HAP-1 (cell line): Measurements from ENCODE around the gene PRPSAP2.
"Not testable (repeated sequence)": the region's sequence is repeated elsewhere in the genome, so short reads cannot be mapped to it uniquely, and the experiment has no call there.

Experiments used
- DNase-seq, 2 experiments: peaks; one replicate each; pipeline ENCODE4 v3.0.0-alpha.2; 2016 to 2020; ENCODE audit warnings: low spot score in 2 of 2
- H3K27me3 ChIP-seq: fragments of 250-450 bp; sonication (Bioruptor Pico); 2 replicates; pipeline ENCODE4 v1.5.1; 2020; ENCODE audit warnings: low read depth, mild to moderate bottlenecking, moderate library complexity
- H3K36me3 ChIP-seq: fragments of 250-450 bp; sonication (Bioruptor Pico); replicated peaks from 2 replicates; pipeline ENCODE4 v1.5.1; 2020; ENCODE audit warnings: mild to moderate bottlenecking
- H3K4me1 ChIP-seq: fragments of 250-450 bp; sonication (Bioruptor Pico); 2 replicates; pipeline ENCODE4 v1.5.1; 2020; ENCODE audit warnings: mild to moderate bottlenecking
- H3K4me3 ChIP-seq: fragments of 250-450 bp; sonication (Bioruptor Pico); 2 replicates; pipeline ENCODE4 v1.5.1; 2020; ENCODE audit warnings: mild to moderate bottlenecking, moderate library complexity
- H3K9me3 ChIP-seq: fragments of 250-450 bp; sonication (Bioruptor Pico); 2 replicates; pipeline ENCODE4 v1.5.1; 2020; ENCODE audit warnings: mild to moderate bottlenecking, moderate library complexity
- in situ Hi-C: fragments of 300-500 bp; cut with MboI; formaldehyde crosslinking; loops from 3 replicates; pipeline ENCODE4 v1.14.3; 2020; ENCODE audit warnings: low sequenced_read_pairs, inconsistent platforms, mixed read lengths

PRPSAP2 gene

DNA sequence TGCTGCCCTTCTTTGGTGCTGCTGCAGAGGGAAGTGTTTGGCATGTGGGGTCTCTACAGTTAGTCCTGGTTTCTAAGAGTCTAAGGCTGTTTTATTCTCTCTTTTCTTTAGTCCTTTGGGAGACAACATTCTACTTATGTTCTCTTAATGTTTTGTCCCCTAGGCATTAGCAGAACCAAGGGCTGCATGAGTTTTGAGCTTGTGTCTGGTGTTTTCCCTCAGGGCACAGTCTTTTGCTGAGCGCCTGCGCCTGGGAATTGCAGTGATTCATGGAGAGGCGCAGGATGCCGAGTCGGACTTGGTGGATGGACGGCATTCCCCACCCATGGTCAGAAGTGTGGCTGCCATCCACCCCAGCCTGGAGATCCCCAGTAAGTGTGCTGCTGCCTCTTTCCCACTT is 53.0 kb downstream of the PRPSAP2 start:
- Histone ChIP-seq H3K4me1 (no peaks in the 10 kb centered on the region), H3K9me3 (no peaks in the 10 kb centered on the region), H3K27me3 (no peaks in the 10 kb centered on the region), H3K36me3 (peaks cover 28% of the 10 kb centered on the region), H3K4me3 (no peak overlapping the region)
- in situ Hi-C loops = no loop called here
- no peak for DNase-seq

- no peak for DNase-seq
- in situ Hi-C loops = no loop called here
- H3K4me1 ChIP-seq = peaks cover 3% of the 10 kb centered on the region; the same call in 1 of the 2 replicates
Measured at GRCh38 chr17:18916816-18917500, 59.0 kb downstream of the PRPSAP2 start.

DNA sequence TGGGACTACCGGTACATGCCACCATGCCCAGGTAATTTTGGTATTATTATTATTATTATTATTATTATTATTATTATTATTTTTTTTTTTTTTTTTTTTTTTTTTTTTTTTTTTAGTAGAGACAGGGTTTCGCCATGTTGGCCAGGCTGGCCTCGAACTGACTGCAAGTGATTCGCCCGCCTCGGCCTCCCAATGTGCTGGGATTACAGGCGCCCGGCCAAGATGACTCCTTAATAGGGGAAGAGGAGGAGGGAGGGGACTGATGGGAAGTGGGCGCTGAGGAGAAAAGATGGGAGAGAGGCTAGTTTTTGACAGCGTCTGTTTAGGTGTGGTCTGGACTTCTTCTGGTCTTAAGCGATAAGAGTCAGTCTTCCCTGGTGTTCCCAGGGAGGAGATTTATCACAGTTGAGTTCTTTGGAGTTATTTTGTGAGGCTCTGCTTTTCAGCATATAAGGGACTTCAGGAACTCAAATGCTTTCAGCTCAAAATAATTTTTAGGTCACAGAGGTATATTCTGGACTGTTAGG is 59.6 kb downstream of the PRPSAP2 start:
- Histone ChIP-seq H3K4me1 (peaks cover 3% of the 10 kb centered on the region; the same call in 1 of the 2 replicates), H3K36me3 (peaks cover 21% of the 10 kb centered on the region), H3K9me3 (no peaks in the 10 kb centered on the region), H3K27me3 (no peaks in the 10 kb centered on the region), H3K4me3 (no peak overlapping the region)
- in situ Hi-C loops = no loop called here
- DNase-seq = no peak

More at GRCh38 chr17:18916816-18917500, 59.0 kb downstream of the PRPSAP2 start:
- H3K4me3 ChIP-seq = no peak overlapping the region
- peaks cover 25% of the 10 kb centered on the region for H3K36me3 ChIP-seq
- no peaks in the 10 kb centered on the region for H3K9me3 ChIP-seq
- no peaks in the 10 kb centered on the region for H3K27me3 ChIP-seq

DNA sequence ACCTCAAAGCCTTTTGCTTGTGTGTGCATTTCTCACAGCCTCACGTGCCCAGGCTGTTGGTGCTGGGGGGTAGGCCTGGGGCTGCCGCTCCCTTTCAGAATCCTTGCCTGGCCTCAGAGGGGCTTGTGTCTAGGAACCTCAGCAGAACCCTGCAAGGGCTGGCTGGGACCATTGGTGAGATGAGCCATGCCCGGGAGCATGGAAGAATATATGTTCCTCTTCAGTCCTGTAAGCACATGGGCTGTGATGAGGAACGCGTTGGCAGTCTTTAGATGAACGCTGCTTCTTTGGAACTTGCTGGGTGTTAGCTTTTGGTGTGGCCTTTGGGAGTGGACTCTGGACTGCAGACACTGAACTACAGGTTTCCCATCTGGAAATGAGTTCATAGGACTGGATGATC is 62.0 kb downstream of the PRPSAP2 start:
- Histone ChIP-seq H3K36me3 (peaks cover 25% of the 10 kb centered on the region), H3K9me3 (no peaks in the 10 kb centered on the region), H3K4me1 (peaks cover 3% of the 10 kb centered on the region; the same call in 1 of the 2 replicates), H3K4me3 (no peak overlapping the region), H3K27me3 (no peaks in the 10 kb centered on the region)
- in situ Hi-C loops = no loop called here
- DNase-seq = no peak

DNA sequence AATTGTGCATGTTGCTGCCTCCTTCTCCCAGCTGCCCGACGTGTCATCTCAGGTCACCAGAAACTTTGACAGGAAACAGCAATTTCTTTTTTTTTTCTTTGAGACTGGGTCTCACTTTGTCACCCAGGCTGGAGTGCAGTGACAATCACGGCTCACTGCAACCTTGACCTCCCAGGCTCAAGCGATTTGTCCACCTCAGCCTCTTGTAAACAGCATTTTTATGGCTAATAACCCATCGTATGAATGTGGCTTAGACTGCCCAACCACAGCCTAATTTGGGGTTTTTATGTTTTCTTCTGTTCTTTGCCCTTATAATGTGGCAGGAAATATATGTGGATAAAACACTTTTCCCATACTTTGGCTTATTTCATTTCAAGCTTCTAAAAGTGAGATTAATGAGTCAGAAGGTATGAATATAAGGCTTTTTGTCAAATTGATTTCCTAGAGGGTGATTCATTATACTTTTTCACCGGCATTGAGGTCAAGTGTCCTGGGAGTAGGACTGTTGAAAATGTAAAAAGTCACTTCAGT is 63.0 kb downstream of the PRPSAP2 start:
- Histone ChIP-seq H3K36me3 (peaks cover 18% of the 10 kb centered on the region), H3K27me3 (no peaks in the 10 kb centered on the region), H3K4me1 (peaks cover 3% of the 10 kb centered on the region; the same call in 1 of the 2 replicates), H3K9me3 (no peaks in the 10 kb centered on the region), H3K4me3 (no peak overlapping the region)
- in situ Hi-C loops = no loop called here
- no peak for DNase-seq

- no peak overlapping the region for H3K4me3 ChIP-seq
- peaks cover 3% of the 10 kb centered on the region; the same call in 1 of the 2 replicates for H3K4me1 ChIP-seq
- no peaks in the 10 kb centered on the region for H3K27me3 ChIP-seq
- no peak for DNase-seq
- H3K9me3 ChIP-seq = no peaks in the 10 kb centered on the region
- H3K36me3 ChIP-seq = peaks cover 18% of the 10 kb centered on the region
- in situ Hi-C loops = no loop called here
Measured at GRCh38 chr17:18921485-18921884, 63.6 kb downstream of the PRPSAP2 start.

DNA sequence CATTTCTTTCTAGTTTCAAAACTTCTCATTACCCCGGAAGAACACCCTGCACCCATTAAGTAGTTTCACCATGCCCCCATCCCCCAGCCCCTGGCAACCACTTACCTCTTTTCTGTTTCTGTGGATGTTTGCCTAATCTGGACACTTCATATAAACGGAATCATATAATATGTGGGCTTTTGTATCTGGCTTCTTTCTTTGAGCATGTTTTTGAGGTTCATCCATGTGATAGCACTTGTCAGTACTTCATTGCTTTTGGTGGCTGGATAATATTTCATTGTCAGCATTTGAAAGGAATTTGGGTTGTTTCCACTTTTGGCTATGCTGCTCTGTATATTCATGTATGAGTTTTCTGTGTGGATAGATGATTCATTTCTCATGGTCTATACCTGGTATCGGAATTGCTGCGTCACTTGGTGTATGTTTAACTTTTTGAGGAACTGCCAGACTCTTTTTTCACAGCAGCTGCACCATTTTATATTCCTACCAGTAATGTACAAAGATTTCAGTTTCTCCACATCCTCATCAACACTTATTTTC is 64.1 kb downstream of the PRPSAP2 start:
- H3K4me1 ChIP-seq = peaks cover 3% of the 10 kb centered on the region; the same call in 1 of the 2 replicates
- H3K9me3 ChIP-seq = no peaks in the 10 kb centered on the region
- H3K36me3 ChIP-seq = peaks cover 18% of the 10 kb centered on the region
- in situ Hi-C loops = no loop called here
- H3K4me3 ChIP-seq = no peak overlapping the region
- no peaks in the 10 kb centered on the region for H3K27me3 ChIP-seq
- no peak for DNase-seq

- DNase-seq, H3K4me3 ChIP-seq, in situ Hi-C loops, H3K4me1 ChIP-seq, H3K9me3 ChIP-seq, H3K27me3 ChIP-seq: not testable (repeated sequence)
- H3K36me3 ChIP-seq = peaks cover 18% of the 10 kb centered on the region
Measured at GRCh38 chr17:18922596-18922995, 64.7 kb downstream of the PRPSAP2 start.

DNA sequence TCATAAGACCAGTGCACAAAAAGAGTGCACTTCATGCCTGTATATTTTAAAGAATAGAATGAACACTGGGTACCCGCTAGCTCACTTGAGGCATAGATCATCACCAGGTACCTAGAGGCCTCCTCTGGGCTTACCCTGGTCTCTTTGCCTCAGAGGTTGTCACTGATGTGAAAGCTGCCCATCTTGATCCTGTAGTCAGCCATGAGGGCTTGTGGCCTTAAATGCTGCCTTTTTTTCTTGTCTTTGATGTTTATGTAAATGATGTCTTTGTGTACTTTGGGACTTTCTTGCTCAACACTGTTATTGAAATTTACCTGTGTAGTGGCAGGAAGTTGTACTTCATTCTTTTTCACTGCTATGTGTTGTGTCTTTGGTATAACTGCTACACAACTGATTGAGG is 67.3 kb downstream of the PRPSAP2 start:
- H3K36me3 ChIP-seq = peaks cover 24% of the 10 kb centered on the region
- H3K27me3 ChIP-seq = no peaks in the 10 kb centered on the region
- peaks cover 3% of the 10 kb centered on the region; the same call in 1 of the 2 replicates for H3K4me1 ChIP-seq
- DNase-seq = no peak
- no peak overlapping the region for H3K4me3 ChIP-seq
- no peaks in the 10 kb centered on the region for H3K9me3 ChIP-seq
- in situ Hi-C loops = loop anchor here (5.0 kb wide), 1 partner anchor 52 kb away; no protein-coding TSS in a partner anchor

DNA sequence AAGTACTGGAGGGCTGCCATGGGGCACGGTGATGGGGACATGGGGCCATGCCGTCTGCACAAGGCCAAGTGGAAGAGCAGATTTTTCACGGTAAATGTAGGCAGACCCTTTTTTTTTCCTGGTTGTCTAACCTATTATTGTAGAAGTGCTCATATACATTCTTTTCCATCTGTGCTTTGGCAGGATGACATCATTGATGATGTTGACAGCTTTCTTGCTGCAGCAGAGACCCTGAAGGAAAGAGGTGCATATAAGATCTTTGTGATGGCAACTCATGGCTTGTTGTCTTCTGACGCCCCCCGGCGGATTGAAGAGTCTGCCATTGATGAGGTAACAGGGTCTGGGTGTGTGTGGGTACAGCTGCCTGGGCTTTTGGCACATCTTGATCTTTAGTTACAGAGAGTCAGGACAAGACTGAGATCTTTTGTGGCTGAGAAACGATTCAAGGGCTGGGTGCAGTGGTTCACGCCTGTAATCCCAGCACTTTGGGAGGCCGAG is 70.7 kb downstream of the PRPSAP2 start:
- Histone ChIP-seq H3K4me1 (no peaks in the 10 kb centered on the region), H3K9me3 (no peaks in the 10 kb centered on the region), H3K4me3 (no peak overlapping the region), H3K36me3 (peaks cover 28% of the 10 kb centered on the region), H3K27me3 (no peaks in the 10 kb centered on the region)
- no peak for DNase-seq
- in situ Hi-C loops = loop anchor here (5.0 kb wide), 1 partner anchor 49 kb away; no protein-coding TSS in a partner anchor

GRCh38 chr17:18932360-18933055 is 74.6 kb downstream of the PRPSAP2 start:
- in situ Hi-C loops = no loop called here

DNA sequence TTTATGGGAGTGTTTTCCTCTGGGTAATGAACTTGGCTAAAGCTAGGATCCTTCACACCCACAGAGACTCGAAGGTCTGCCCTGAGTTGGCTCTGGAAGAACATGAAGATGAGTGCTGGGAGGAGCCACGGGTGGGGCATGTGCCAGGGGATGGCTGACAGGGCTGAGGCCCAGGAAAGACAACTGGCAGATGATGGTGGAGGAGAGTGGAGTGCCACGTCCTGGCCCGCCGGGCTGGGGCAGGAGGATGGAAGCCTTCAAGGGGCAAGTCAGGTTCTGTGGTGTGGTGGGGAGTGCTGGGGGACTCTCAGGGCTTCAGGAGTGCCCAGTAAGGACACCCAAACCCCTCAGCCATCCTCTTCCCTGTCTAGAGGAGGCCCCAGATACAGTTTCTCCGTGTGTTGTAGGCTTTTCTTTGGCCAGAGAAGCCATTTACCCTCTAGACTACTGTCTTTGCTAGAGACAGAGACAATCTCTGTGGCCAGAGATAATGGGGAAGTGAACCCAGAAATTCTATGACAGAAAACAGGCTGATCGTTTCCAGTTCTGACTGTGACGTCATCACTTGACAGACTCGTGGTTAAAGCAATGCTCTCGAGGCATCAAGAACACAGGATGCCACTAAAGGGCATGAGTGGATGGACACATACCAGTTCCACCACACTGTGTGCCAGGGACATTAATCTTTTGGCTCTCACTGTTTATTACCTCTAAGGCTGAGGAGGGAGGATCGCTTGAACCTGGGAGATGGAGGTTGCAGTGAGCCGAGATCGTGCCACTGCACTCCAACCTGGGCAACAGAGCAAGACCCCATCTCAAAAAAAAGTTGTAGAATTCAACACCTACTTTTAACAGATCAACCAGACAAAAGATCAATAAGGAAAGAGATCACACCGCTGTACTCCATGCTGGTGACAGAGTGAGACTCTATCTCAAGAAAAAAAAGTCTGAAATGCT is 75.4 kb downstream of the PRPSAP2 start:
- Histone ChIP-seq H3K9me3 (no peaks in the 10 kb centered on the region), H3K36me3 (peaks cover 23% of the 10 kb centered on the region), H3K4me1 (no peaks in the 10 kb centered on the region), H3K27me3 (no peaks in the 10 kb centered on the region), H3K4me3 (no peak overlapping the region; the same call in 1 of the 2 replicates)
- in situ Hi-C loops = no loop called here
- DNase-seq = no peak

More at GRCh38 chr17:18932360-18933055, 74.6 kb downstream of the PRPSAP2 start:
- H3K36me3 ChIP-seq = peaks cover 23% of the 10 kb centered on the region
- H3K4me3 ChIP-seq = no peak overlapping the region; the same call in 1 of the 2 replicates
- no peaks in the 10 kb centered on the region for H3K4me1 ChIP-seq
- H3K9me3 ChIP-seq = no peaks in the 10 kb centered on the region
- DNase-seq = no peak
- H3K27me3 ChIP-seq = no peaks in the 10 kb centered on the region
